ENCODE data around the gene ANKMY1. TPM values are rescaled to one million over a fixed set of nuclear protein-coding genes. Genes with fewer than 3 reads are reported as not detected.

Gene ANKMY1
- total and polyA plus RNA-seq, 2 of the 13 experiments (the other 11 are each of a cell fraction or from before 2014, with no cell fraction given) = 11.7 to 18.8 TPM

- TF ChIP-seq ZNF691 (CRISPR knock-in tag; IDR thresholded peaks at IDR 0.05; ENCODE audit: borderline replicate concordance, low read depth) (peak; percentile 53; the same call in 1 of the 2 replicates), NFIB (CRISPR knock-in tag; IDR thresholded peaks at IDR 0.05; ENCODE audit: borderline replicate concordance) (no peak), ZNF44 (CRISPR knock-in tag; IDR thresholded peaks at IDR 0.05) (no peak), ATF7-NPFF (CRISPR knock-in tag; IDR thresholded peaks at IDR 0.05; ENCODE audit: low read depth) (peak; percentile 70), BATF2 (CRISPR knock-in tag; IDR thresholded peaks at IDR 0.05) (no peak; the same call in 1 of the 2 replicates), SP1 (IDR thresholded peaks at IDR 0.05) (no peak), SP1 (CRISPR knock-in tag; IDR thresholded peaks at IDR 0.05) (peak; percentile 84), POGZ (CRISPR knock-in tag; IDR thresholded peaks at IDR 0.05) (0 out of 2 replicates have a peak, but pooled peaks have one; percentile 51), ZNF296 (CRISPR knock-in tag; conservative IDR thresholded peaks at IDR 0.05) (no peak), KAT8 (CRISPR knock-in tag; IDR thresholded peaks at IDR 0.05) (peak; percentile 64), PHB2 (IDR thresholded peaks at IDR 0.05; ENCODE audit: partially characterized antibody) (no peak), PHF8 (CRISPR knock-in tag; IDR thresholded peaks at IDR 0.05) (no peak; the same call in none of the 2 replicates), ZNF562 (CRISPR knock-in tag; IDR thresholded peaks at IDR 0.05; ENCODE audit: borderline replicate concordance) (no peak), TOE1 (CRISPR knock-in tag; IDR thresholded peaks at IDR 0.05) (no peak), SMC3 (IDR thresholded peaks at IDR 0.05; ENCODE audit: low read length) (peak; percentile 22), MEF2D (CRISPR knock-in tag; IDR thresholded peaks at IDR 0.05) (peak; percentile 78; the same call in 1 of the 2 replicates), POLR2A (IDR thresholded peaks at IDR 0.05; ENCODE audit: insufficient read depth in 1 of 2, low read depth in 2 of 2, low read length in 2 of 2) (peak in 1 of 2 experiments; percentile 48; a peak in 2 of 4 replicates), SCMH1 (CRISPR knock-in tag; IDR thresholded peaks at IDR 0.05; ENCODE audit: borderline replicate concordance) (no peak), CSRNP1 (CRISPR knock-in tag; IDR thresholded peaks at IDR 0.05) (no peak), SMAD1 (CRISPR knock-in tag; IDR thresholded peaks at IDR 0.05; ENCODE audit: borderline replicate concordance, low read depth) (no peak), CBX1 (IDR thresholded peaks at IDR 0.05; ENCODE audit: low read depth) (no peak), ZMAT3 (CRISPR knock-in tag; conservative IDR thresholded peaks at IDR 0.05) (no peak)
- TF ChIP-seq, protein P1, sequence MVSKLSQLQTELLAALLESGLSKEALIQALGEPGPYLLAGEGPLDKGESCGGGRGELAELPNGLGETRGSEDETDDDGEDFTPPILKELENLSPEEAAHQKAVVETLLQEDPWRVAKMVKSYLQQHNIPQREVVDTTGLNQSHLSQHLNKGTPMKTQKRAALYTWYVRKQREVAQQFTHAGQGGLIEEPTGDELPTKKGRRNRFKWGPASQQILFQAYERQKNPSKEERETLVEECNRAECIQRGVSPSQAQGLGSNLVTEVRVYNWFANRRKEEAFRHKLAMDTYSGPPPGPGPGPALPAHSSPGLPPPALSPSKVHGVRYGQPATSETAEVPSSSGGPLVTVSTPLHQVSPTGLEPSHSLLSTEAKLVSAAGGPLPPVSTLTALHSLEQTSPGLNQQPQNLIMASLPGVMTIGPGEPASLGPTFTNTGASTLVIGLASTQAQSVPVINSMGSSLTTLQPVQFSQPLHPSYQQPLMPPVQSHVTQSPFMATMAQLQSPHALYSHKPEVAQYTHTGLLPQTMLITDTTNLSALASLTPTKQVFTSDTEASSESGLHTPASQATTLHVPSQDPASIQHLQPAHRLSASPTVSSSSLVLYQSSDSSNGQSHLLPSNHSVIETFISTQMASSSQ (IDR thresholded peaks at IDR 0.05; ENCODE audit: low read depth) = no peak
- TF ChIP-seq, protein P1 (CRISPR knock-in tag; IDR thresholded peaks at IDR 0.05; ENCODE audit: borderline replicate concordance) = no peak; the same call in 1 of the 2 replicates
Measured at GRCh38 chr2:240579771-240580614, 22.2 kb upstream of the ANKMY1 start (continued).

All from HepG2 (cell line).